A549 (cell line): ENCODE results near the gene ITSN1.

ENCODE experiments used
- HDAC2 ChIP-seq: fragments of 200-600 bp; sonication (generic); IDR thresholded peaks from 2 replicates; pipeline ENCODE4 v1.6.1; 2016
- JUN ChIP-seq, 2 experiments: fragments of >200 bp; sonication (Bioruptor Twin); formaldehyde crosslinking; IDR thresholded peaks; 2 replicates in 1 of 2; 3 replicates in 1 of 2; pipeline ENCODE4 v1.6.1; 2016 to 2017
- JUNB ChIP-seq: fragments of >200 bp; sonication (Bioruptor Twin); formaldehyde crosslinking; IDR thresholded peaks from 2 replicates; pipeline ENCODE4 v1.6.1; 2016
- MAX ChIP-seq: IDR thresholded peaks from 2 replicates; pipeline ENCODE4 v1.6.1; 2012
- MYC ChIP-seq: IDR thresholded peaks from 2 replicates; pipeline ENCODE4 v1.6.1; 2012; ENCODE audit warnings: mild to moderate bottlenecking, inconsistent platforms, low read length, improper control_type of control experiment, borderline replicate concordance
- SMC3 ChIP-seq: fragments of >200 bp; sonication (Bioruptor Twin); formaldehyde crosslinking; IDR thresholded peaks from 3 replicates; pipeline ENCODE4 v1.6.1; 2018; ENCODE audit warnings: inconsistent platforms

- TF ChIP-seq SMC3 (no peak), HDAC2 (no peak), JUN (IDR thresholded peaks at IDR 0.05) (no peak), JUNB (no peak), MYC (no peak), MAX (no peak)
These were observed 261.7 kb downstream of the ITSN1 start for GRCh38 chr21:33904041-33904440.
